ENCODE results near the gene CREB3L1.

The CREB3L1 gene

GRCh38 chr11:46331282-46331984, 54.0 kb downstream of the CREB3L1 start:
- DNase-seq: no peak

GRCh38 chr11:46332093-46332567, 54.7 kb downstream of the CREB3L1 start:
- no peak for DNase-seq

- DNase-seq: no peak
Measured at GRCh38 chr11:46332568-46333393, 55.3 kb downstream of the CREB3L1 start.

GRCh38 chr11:46333394-46333947, 56.0 kb downstream of the CREB3L1 start:
- DNase-seq: no peak

GRCh38 chr11:46334211-46334610, 56.7 kb downstream of the CREB3L1 start:
- DNase-seq: no peak

GRCh38 chr11:46335271-46335670, 57.8 kb downstream of the CREB3L1 start:
- no peak for DNase-seq

GRCh38 chr11:46335890-46336562, 58.6 kb downstream of the CREB3L1 start:
- DNase-seq: no peak

GRCh38 chr11:46336563-46337180, 59.2 kb downstream of the CREB3L1 start:
- DNase-seq: no peak

GRCh38 chr11:46337626-46338345, 60.3 kb downstream of the CREB3L1 start:
- DNase-seq: no peak

- DNase-seq: no peak
Measured at GRCh38 chr11:46338636-46338987, 61.1 kb downstream of the CREB3L1 start.

GRCh38 chr11:46338988-46339666, 61.7 kb downstream of the CREB3L1 start:
- no peak for DNase-seq

- no peak for DNase-seq
Measured at GRCh38 chr11:46339816-46340215, 62.4 kb downstream of the CREB3L1 start.

- no peak for DNase-seq
Measured at GRCh38 chr11:46341454-46341853, 64.0 kb downstream of the CREB3L1 start.

GRCh38 chr11:46342239-46342638, 64.8 kb downstream of the CREB3L1 start:
- peak; percentile 25 for DNase-seq

GRCh38 chr11:46343520-46343919, 66.1 kb downstream of the CREB3L1 start:
- DNase-seq: no peak

GRCh38 chr11:46345131-46345597, 67.7 kb downstream of the CREB3L1 start:
- peak; percentile 46 for DNase-seq

GRCh38 chr11:46345881-46346484, 68.5 kb downstream of the CREB3L1 start:
- no peak for DNase-seq

- DNase-seq: peak; percentile 54
Measured at GRCh38 chr11:46346886-46347636, 69.6 kb downstream of the CREB3L1 start, which contains the start of gene DGKZ. Gene DGKZ (plus strand): TSS chr11:46347463. CDS start chr11:46347660, 197 bp downstream.

GRCh38 chr11:46347637-46348311, 70.3 kb downstream of the CREB3L1 start:
- no peak for DNase-seq
